DMS 273 (cell line): Measurements from ENCODE around the gene NDUFV3.
A peak's percentile ranks its signal among the peaks of the same experiment; 100 is the strongest.
"Not testable (repeated sequence)": the region's sequence is repeated elsewhere in the genome, so short reads cannot be mapped to it uniquely, and the experiment has no call there.

Experiments
- DNase-seq: peaks from one replicate; lab custom pipeline; 2025; ENCODE audit not compliant: unreplicated experiment; lab: John Stamatoyannopoulos, UW

Gene NDUFV3

DNA sequence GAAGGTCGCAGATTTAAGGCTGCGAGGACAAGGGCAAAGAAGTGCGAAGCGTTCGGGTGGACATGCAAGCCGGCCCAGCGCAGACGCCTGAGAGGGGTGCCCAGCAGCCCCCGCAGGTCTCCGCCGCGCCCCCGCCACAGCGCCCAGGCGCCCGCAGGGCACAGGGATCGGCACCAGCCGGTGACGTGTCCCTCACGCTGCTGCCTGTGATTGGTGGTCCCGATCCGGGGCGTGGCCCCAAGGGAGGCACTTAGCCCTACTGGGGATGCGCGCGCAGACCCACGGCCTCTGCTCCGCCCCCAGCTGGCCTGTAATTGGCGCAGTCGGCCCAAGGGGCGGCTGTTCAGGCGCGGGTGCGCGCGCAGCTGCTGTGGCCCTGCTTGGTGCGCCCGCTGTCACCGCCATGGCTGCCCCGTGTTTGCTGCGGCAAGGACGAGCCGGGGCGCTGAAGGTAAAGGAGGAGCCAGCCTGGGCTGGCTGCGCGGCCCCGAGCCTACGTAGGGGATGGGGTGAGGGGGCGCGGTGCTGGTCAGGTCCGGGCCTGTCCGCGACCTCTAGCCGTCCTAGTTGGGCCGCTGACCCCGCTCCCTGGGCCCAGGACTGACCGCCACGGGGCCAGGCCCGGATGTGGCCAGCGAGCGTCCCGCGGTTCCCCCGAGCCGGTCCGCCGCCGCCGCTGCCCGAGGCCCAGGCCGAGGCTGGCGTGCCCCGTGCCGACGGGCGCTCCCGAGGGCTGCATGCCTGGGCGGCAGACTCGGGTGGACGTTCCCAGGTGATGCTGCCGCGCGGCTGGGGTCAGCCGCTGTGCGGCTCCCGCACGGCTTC lies at the start of gene NDUFV3:
TSS of gene NDUFV3 (plus strand) at position 379 of the 825 bp plus-strand sequence. CDS start at position 404, 25 bp downstream.
- peak; percentile 100 for DNase-seq

DNA sequence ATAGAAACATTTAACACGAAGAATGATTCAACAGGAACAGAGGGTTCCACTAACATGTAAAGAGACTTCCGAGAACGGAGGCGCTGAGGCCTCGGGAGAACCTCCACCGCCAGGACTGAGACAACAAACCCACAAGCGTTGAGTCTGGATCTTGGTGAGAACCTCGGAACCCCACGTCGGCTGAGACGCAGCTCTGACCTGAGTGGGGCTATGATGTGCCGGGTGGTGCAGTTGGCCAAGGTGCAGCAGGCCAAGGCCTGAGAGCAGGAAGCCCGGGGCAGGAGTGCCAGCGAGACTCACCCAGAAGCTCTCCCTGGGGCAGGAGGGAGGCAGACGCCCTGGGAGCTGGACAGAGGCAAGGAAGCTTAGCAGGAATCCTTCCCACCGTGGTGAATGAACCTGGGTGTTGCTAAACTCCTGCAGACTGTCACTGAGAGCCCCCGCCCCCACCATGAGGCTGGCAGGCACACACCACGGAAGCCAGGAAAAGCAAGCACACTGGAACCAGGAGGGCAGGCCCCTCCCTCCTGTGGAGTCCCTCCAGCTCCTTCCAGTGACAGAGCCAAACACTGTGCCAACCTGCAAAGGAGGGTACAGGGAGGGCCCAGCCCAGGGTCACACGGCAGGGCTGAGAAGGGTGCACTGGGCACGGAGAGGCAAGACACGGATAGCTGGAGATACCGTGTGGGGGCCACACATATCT lies 48.5 kb upstream of the NDUFV3 start:
- no peak for DNase-seq

DNA sequence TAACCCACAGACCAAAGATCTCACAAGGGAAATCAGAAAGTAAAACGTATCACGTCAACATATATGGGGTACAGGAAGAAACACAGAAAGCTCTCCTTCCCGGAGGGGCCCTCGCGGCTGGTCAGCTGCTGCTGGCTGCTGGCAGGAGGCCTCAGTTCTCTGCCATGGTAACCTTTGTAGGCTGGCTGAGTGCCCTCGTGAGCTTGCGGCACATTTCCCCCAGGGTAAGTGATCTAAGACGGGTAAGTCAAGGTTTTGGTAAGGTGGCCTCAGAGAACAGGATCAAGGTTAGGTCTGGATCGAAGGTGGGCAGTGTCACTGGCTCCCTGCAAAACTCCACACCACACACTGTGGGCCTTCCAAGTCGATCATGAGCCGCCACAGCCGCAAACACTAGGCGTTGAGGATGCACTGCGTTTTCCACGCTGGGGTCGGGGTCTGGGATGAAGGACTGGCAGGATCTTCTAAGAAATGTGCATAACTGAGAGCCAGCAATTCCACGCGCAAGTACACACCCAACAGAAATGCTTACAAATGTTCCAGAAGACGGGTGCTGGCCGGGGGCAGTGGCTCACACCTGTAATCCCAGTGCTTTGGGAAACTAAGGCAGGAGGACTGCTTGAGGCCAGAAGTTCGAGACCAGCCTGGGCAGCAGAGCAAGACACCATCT lies 47.7 kb upstream of the NDUFV3 start:
- no peak for DNase-seq

DNA sequence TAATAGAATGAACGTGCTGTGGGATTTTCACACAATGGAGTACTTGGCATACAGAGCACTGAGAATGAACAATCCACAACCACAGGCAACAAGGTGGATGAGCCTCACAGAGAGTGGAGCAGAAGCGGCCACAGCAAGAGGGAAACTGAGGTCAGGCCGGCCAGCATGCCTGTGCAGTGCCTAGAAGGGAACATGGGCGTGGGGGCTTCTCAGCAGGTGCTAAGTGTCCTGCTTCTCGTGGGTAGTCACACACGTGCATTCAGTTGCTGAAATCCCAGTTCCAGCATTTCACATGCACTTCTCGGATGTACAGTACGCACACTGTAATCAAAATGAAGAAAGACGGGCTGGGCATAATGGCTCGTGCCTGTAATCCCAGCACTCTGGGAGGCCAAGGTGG lies 46.9 kb upstream of the NDUFV3 start:
- no peak for DNase-seq

DNA sequence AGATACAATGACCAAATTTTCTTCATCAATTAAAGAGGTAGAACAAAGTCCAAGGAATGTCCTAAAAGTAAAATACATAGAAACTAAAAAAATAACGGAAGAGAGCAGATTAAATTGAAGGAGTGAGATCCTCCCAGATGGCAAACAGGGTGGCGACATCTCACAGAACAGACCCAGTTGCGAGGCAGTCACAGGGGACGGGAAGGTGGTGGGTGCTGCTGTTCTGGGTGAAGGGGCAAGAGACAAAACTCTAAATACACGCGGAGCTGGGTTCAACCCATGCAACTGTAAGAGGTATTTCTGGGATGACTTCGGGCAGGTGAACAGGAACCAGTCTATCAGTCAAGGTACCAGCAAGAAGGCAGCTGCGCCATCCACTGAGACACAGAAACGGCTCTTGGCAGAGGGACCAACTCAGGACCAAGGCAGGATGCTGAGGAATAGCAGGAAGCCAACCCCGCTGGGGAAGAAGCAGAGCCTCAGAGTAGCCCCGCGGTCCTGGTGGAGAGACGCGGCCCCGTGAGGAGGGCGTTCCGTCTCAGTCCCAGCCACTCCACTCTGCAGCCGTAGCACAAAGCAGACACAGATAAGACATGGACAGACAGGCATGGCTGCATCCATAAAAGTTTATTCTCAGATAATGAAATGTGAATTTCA lies 45.9 kb upstream of the NDUFV3 start:
- no peak for DNase-seq

DNA sequence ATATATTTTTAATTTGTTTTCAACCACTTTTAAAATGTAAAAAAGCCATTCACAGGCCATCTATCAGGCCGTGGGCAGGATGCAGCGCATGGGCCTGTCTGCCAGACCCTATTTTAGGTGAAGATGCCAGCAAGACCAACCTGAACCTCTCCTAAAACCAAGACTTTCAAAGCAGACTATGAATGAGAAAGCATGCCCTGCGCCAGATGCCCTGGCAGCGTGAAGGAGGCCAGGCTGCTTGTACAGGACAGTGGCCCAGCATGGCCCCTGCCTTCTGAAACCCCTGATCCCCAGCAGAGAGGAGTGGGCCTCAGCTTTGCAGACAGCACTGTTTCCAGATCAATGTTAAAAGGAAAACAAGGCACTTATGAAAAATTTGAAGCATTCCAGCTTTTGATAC lies 45.4 kb upstream of the NDUFV3 start:
- DNase-seq, result no peak

DNA sequence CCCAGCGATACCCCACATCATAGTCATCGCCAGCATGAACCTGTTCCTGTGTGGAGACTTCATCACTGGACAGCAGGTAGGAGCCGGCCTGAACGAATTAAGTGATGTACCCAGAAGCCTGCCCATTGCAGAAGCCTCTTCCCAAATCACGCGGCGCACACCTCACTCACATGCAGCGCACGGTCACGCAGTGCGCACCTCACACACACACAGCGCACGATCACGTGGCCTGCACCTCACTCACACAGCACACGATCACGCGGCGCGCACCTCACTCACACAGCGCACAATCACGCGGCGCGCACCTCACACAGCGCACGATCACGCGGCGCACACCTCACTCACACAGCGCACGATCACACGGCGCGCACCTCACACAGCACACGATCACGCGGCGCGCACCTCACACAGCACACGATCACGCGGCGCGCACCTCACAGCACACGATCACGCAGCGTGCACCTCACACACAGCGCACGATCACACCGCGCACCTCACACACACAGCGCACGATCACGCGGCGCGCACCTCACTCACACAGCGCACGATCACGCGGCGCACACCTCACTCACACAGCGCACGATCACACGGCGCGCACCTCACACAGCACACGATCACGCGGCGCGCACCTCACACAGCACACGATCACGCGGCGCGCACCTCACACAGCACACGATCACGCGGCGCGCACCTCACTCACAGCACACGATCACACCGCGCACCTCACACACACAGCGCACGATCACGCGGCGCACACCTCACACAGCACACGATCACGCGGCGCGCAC lies 44.8 kb upstream of the NDUFV3 start:
- not testable (repeated sequence) for DNase-seq

DNA sequence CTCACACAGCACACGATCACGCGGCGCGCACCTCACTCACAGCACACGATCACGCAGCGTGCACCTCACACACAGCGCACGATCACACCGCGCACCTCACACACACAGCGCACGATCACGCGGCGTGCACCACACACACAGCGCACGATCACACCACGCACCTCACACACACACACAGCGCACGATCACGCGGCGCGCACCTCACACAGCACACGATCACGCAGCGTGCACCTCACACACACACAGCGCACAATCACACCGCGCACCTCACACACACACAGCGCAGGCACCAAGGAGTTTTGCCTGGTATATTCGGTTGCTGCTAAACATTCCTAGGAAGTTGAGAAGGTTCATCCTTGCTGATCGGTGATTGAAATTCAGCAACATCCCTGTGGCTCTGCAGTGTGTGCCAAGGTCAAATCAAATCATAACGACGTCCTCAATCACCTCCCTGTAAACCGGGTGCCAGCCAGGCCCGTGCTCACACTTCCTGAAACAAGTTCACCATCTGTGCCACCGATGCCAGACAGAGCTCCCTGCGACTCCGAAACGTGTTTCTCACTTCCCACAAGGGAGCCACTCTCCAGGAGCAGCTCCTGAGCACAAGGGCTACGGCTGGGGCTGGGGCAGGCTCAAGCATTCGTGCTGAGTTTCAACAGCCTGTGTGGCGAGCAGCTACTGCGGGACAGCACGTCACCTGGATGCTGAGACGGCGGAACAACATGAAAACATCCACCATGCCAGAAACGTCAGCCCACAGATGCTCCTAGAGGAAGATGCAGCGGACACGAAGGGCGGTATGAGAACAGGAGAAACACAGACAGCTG lies 44.0 kb upstream of the NDUFV3 start:
- DNase-seq, result no peak

DNA sequence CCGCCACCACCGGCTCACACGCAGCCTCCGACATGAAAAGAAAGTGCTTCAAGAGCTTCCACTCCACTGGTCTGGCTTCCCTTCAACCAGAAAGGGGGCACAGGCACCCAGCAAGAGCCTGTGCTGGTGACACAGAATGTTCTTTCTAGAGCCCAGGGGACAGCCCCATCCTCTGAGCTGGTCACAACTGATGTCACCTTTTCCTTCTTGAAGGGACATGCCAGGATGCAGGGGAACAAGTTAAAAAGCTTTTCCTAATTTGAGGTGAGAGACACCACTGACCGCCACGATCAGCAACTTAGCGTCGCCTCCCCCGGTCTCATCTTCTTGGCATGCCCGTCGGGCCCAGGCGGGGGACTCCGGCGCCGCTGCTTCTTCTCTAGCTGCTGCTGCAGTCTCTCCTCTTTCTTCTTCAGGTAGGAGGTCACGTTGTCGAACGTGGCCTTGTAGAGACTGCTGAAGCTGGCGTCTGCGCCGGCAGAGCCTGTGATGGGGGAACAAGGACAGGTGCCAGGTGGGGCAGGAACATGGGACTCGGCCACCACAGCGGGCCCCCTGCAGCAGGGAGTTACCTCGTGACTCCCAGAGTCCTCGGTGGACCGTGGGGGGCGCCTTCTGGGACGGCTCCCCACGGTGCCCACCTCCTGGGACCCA lies 43.2 kb upstream of the NDUFV3 start:
- DNase-seq, result no peak

DNA sequence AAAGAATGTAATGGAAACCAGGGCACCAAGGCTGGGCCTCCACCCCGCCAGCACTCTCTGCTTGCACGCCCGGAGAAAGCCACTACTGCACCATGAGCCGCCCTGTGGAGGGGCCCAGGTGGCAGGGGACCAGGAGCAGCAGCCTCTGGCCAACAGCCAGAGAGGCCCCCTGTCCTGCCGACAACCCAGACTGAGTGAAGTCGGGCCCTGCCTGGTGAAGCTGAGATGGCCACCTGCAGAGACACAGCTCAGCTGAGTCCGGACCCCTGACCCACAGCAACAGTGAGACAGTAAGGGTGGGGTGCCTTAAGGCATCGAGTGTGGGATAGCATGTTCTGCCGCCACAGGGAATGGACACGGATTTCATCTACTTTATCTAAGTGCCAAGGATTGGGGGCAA lies 42.6 kb upstream of the NDUFV3 start:
- no peak for DNase-seq

DNA sequence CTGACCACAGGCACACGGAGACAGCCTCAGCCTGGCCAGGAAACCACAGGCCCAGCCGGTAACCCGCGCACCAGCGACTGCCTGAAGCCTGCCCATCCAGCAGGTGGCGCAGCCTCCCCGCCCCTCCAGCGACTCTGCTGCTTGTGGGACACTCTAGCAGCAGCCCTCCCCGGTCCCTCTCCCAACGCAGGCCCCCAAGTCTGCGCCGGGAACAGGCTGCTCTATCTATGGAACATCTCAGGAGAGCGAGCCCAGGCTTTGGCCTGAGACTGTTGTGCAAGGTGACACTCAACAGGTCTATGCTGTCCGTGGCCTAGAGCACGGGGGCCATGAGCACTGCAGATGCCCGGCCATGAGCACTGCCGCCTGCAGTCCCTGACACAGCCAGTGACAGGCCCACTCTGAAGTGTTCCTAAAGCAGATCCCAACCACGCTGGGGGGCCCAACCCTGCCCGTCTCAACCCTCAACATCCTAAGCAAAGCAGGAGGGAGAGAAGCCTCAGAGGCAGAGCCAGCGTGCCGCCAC lies 42.2 kb upstream of the NDUFV3 start:
- DNase-seq, result peak; percentile 32

DNA sequence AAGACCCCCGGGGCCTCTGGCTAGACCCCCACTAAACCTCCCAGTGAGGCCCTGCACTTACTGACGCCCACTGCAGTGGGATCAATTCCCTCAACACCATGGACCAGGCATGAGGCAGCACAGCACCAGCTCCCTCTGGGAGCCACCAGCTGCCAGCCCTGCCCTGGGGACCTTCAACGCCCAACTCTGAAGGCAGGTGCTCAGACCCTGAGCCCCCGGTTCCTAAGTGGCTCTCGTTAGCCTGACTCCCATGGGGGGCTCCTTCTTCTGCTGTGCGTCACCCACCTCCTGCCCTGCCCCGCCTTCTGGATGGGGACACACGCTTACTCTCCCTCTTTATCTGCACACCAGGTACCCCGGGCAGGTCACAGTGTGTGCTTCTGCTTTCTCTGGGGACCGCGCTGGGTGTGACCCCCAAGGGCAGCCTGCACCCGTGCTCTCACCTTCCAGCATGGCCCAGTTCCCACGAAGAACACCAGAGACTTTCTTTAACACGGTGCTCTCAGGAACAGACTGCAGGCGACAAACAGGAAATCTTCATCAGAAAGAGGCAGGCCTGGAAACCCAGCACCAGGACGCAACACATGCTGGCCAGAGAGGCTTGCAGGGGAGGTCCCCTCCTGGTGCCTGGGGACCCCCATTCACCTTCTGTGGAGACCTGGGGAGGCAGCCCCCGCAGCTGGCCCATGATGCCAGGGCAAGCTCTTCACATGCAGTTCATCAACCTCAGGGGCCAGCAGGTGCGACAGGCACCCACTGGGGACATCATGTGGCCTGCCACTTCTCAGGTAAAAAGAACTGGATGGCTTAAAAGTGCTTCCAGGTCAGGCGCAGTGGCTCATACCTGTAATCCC lies 41.1 kb upstream of the NDUFV3 start:
- DNase-seq, result no peak

DNA sequence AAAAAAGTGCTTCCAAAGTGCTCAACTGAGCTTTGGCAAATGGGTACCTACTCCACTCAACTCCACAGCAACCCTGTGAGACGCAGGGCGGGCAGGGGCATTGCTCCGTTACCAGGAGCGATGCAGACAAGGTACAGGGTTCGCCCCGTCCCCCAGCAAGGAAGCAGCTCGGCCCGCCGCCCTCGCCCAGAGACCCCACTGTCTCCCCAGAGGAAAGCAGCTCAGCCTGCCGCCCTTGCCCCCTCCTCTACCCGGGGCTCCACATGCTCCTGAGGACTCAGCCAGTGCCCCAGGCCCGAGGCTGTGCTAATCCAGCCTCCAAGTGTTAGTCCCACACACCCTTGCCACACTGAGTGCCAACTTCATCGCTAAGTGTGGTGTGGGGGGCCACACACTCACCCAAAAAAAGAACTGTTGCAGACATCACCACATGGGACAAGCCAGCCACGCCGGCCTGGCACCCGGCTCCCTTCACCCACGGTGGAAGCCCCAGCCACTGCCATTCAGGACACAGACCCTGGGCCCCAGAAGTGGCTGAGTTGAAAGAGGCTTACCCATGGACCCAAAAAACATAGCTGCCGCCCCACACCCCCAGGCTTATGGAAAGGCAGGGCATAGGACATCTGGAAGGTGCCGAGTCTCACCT lies 40.1 kb upstream of the NDUFV3 start:
- DNase-seq, result no peak

DNA sequence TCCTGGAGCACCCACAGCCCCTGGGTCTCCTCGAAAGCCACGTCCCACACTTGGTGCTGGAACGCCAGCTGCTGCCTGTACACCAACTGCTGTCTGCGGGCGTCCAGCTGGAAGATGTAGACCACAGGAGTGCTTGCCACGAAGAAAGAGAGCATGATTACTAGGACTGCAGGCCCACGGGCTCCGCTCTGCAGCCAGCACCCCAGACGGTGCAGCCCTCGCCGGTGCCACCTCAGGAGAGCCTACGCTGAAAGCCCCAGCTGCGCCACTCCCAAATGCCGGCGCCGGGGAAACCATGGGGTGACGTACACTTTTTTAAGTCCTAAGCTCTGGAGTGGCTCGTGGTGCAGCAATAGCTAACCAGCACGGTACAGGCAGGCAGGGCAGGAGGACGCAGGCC lies 39.5 kb upstream of the NDUFV3 start:
- DNase-seq, result no peak

DNA sequence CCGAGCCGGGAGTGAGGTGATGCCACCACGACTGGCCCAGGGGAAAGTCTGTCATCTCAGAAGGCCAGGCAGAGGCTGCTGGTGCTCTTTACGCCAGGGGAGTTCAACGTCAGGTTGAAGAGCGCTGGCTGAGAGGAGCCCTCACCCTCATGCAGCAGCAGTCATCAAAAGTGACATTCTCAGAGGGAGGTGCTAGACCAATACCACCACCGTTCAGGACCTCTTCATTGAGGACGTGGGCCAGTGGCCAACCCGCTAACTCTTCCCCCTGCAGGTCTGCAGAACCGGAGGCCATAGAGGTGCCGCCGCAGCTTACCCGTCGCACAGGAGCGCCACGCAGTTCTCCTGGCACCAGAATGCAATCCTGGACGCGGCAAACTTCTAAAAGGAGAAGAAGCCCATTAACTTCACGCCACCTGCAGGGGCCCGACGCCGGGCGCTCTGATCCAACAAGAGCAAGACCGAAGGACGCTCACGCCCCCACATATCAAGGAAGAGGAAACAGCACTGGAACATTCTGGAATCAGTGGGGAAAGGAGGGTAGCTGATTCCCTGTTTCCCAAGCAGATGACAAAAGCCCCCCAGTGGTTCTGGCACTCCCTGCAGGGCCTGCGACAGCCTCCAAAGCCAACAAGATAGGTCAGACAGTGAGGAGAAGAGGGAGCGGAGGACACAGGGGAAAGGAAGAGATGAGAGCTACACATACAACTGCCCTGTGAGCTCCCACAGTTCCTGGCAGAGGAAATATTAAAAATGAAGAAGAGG lies 38.7 kb upstream of the NDUFV3 start:
- DNase-seq, result no peak

DNA sequence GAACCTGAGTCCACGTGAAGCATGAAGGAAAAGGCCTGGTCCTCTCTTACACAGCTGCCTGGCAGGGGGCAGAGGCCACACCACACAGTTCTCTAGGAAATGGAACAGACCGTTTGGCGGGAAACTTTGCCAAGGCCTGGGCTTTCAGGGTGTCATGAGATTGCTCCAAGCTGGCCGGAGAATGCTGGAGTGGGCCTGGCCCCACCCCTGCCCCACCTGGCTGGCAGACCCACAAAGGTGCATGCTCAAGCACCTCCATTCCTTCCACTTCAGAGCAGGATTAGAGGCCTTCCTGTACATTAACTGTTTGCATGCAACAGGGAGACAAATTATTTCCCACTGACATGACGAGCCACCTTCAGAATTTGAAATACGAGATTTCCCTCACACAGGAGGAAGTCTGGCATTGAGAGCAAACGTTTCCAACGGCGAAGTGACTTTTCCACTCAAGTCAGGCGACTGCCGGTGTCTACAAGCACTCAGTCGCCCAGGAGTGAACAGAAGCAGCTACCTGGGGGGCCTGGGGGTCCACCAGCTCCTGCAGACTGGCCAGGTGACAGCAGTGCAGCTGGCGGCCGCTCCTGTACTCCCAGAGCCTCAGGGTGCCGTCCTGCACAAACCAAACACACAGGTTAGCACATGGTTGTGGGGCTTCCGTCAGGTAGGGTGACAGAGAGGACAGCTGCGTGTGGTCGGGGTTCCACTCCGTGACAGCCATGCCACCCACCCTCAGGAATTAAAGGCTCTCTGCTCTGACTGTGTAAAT lies 37.8 kb upstream of the NDUFV3 start:
- no peak for DNase-seq
